Activated CD4-positive, alpha-beta T cell treated with anti-CD3 and anti-CD28 coated beads, Interleukin-2, Interleukin-4, amounts not matched to agents 100 ng/mL and 50 ng/mL, durations not matched to agents 16 hours and 8 hours (primary cell): ENCODE data around the gene TFR2.

Experiments
- DNase-seq: peaks from one replicate; pipeline ENCODE4 v3.0.0-alpha.2; 2020; ENCODE audit warnings: low spot score

TFR2 gene

GRCh38 chr7:100654908-100655831 lies 13.8 kb upstream of the TFR2 start:
- no peak for DNase-seq

- no peak for DNase-seq
Observed at GRCh38 chr7:100649826-100650565, 8.6 kb upstream of the TFR2 start.

- DNase-seq: no peak
Observed at GRCh38 chr7:100642534-100642907, 1.2 kb upstream of the TFR2 start.

- no peak for DNase-seq
Observed at GRCh38 chr7:100641860-100642533, 645 bp upstream of the TFR2 start.

GRCh38 chr7:100640517-100641440 lies 573 bp downstream of the TFR2 start:
- DNase-seq: no peak

- DNase-seq: no peak
Observed at GRCh38 chr7:100639995-100640516, 1.3 kb downstream of the TFR2 start.

GRCh38 chr7:100632951-100633717 lies 8.2 kb downstream of the TFR2 start:
- peak; percentile 66 for DNase-seq

GRCh38 chr7:100630066-100630465 lies 11.3 kb downstream of the TFR2 start:
- no peak for DNase-seq

GRCh38 chr7:100629117-100629716 lies 12.1 kb downstream of the TFR2 start:
- peak; percentile 36 for DNase-seq

- no peak for DNase-seq
Observed at GRCh38 chr7:100627238-100627549, 14.2 kb downstream of the TFR2 start.

GRCh38 chr7:100626530-100627237 lies 14.7 kb downstream of the TFR2 start:
- DNase-seq: peak; percentile 91

- no peak for DNase-seq
Observed at GRCh38 chr7:100626055-100626454, 15.3 kb downstream of the TFR2 start.

GRCh38 chr7:100623951-100624824 lies 17.2 kb downstream of the TFR2 start:
- no peak for DNase-seq

GRCh38 chr7:100621554-100621953 lies 19.8 kb downstream of the TFR2 start:
- DNase-seq: no peak

GRCh38 chr7:100620804-100621203 lies 20.5 kb downstream of the TFR2 start:
- no peak for DNase-seq

GRCh38 chr7:100620239-100620638 lies 21.1 kb downstream of the TFR2 start:
- no peak for DNase-seq

- no peak for DNase-seq
Observed at GRCh38 chr7:100614308-100614861, 27.0 kb downstream of the TFR2 start.
